Mesodermal cell (in vitro differentiated cells): ENCODE results near the gene MAP2K5.

Source experiments
- H3K27ac ChIP-seq: 2 replicates; pipeline ENCODE4 v1.7.0; 2013; ENCODE audit warnings: mild to moderate bottlenecking, low read depth, low read length, moderate library complexity; ENCODE audit not compliant: severe bottlenecking
- H3K36me3 ChIP-seq: 2 replicates; pipeline ENCODE4 v1.7.1; 2013; ENCODE audit warnings: mild to moderate bottlenecking, low read length, moderate library complexity; ENCODE audit not compliant: control insufficient read depth, insufficient read depth
- H3K4me1 ChIP-seq: one replicate; pipeline ENCODE4 v1.7.1; 2013; ENCODE audit warnings: mild to moderate bottlenecking, low read length; ENCODE audit not compliant: insufficient read depth, control insufficient read depth, poor library complexity, severe bottlenecking
- H3K4me3 ChIP-seq: 2 replicates; pipeline ENCODE4 v1.7.0; 2013; ENCODE audit warnings: low read length, control low read depth, mild to moderate bottlenecking; ENCODE audit not compliant: insufficient read depth, poor library complexity, severe bottlenecking; ENCODE audit errors: extremely low read depth
- H3K9me3 ChIP-seq: 2 replicates; pipeline ENCODE4 v1.7.1; 2013; ENCODE audit warnings: mild to moderate bottlenecking, low read length, moderate library complexity; ENCODE audit not compliant: control insufficient read depth
- whole genome bisulfite sequencing, 2 experiments: methylation state at CpG; one replicate each; pipeline ENCODE4 v1.1.5; 2013; ENCODE audit warnings: missing lambda C conversion rate in 2 of 2; ENCODE audit not compliant: insufficient coverage in 2 of 2; 5-methylcytosine and 5-hydroxymethylcytosine counted together

Gene MAP2K5

DNA sequence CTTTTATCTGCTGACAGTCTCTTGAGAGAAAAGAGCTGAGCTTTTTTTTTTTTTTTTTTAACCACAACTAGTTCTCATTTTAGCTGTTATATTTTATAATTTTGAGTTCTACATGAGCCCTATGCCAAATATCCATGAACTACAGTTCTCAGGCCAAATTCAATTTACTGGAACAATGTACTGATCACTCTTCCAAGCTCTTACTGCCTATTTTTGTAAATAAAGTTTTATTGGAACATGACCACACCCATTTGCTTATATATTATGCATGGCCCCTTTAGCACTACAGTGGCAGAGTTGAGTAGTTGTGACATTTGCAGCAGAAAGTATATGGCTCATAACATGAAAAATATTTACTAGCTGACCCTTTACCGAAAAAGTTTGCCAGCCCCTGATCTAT, 153.6 kb downstream of the MAP2K5 start:
- no peak overlapping the region for H3K27ac ChIP-seq
- H3K4me3 ChIP-seq = no peak overlapping the region
- H3K36me3 ChIP-seq = no peaks in the 10 kb centered on the region
- no peaks in the 10 kb centered on the region for H3K4me1 ChIP-seq
- no CpG with 5 or more reads among the region's 1 CpG for WGBS, 2 experiments
- no peaks in the 10 kb centered on the region for H3K9me3 ChIP-seq

DNA sequence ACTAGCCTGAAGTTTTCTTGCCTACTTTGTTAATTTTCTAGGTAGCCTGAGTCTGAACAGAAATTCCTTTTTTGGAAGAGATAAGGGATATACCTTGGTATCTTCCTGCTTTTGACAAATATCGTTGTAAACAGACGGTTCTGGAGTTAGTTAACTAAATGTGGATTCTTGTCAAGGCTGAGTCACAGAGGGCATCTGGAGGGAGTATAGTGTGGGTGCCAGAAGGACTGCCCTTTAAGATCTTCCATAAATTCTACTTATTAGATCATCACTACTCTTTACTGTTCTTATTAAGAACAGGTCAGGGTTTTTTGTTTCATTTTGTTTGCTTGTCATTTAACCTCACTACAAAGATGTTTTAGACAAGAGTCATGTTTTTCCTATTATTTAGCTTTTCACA, 157.5 kb downstream of the MAP2K5 start:
- Histone ChIP-seq H3K4me1 (no peaks in the 10 kb centered on the region), H3K4me3 (no peak overlapping the region), H3K36me3 (no peaks in the 10 kb centered on the region), H3K27ac (no peak overlapping the region), H3K9me3 (no peaks in the 10 kb centered on the region)
- WGBS, 2 experiments = 94 to 100% methylated on average over 2 of the region's 2 CpGs

DNA sequence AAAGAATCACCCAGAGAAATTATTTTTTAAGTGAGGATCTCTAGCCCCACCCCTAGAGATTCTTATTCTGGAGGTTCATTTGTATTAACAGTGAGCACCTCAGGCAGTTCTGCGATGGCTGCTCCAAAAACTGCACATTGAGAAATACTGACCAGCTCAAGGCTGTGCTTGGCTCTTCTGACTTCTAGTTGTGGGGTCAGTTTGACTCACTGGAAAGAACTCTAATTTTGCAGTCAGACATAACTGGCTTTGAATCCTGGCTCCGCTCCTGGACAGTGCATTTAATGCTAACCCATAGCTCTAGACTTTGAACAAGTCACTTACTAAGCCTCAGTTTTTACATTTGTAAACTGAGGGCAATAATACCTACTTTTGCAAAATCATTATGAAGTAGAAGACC, 159.2 kb downstream of the MAP2K5 start:
- Histone ChIP-seq H3K4me1 (no peaks in the 10 kb centered on the region), H3K9me3 (no peaks in the 10 kb centered on the region), H3K27ac (no peak overlapping the region), H3K36me3 (no peaks in the 10 kb centered on the region), H3K4me3 (no peak overlapping the region)
- WGBS, 2 experiments = 92 to 100% methylated on average over 2 of the region's 2 CpGs

DNA sequence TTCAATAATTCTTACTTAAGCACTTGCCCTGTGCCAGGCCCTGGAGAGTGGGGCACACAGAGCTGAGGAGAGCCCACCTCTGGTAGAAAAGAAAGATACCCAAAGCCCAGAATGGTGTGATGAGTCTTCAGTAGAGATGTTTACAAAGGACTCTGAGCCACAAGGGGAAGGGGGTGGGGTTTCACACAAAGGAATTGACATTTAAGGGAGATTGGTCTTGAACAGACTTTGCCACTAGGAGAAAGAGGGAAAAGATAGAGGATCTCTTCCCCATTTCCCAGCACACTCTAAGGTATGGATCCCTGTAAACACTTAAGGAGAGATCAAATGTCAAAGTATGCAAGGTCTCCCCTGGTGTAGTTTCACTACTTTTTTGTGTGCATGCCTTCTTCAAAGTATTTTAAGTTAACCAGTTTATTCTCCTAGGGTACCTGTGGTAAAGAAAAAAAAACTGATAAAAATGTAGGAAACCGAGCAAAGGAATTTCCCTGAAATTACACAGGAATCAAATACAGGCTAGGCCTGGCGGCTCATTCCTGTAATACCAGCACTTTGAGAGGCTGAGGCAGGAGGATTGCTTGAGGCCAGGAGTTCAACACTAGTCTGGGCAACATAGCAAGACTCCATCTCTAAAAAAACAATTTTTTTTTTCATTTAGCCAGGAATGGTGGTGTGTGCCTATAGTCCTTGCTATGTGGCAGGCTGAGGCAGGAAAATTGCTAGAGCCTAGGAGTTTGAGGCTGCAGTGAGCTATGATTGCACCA, 165.2 kb downstream of the MAP2K5 start:
- WGBS, 2 experiments = 92 to 100% methylated on average over 2 of the region's 2 CpGs
- no peaks in the 10 kb centered on the region for H3K9me3 ChIP-seq
- no peaks in the 10 kb centered on the region for H3K36me3 ChIP-seq

DNA sequence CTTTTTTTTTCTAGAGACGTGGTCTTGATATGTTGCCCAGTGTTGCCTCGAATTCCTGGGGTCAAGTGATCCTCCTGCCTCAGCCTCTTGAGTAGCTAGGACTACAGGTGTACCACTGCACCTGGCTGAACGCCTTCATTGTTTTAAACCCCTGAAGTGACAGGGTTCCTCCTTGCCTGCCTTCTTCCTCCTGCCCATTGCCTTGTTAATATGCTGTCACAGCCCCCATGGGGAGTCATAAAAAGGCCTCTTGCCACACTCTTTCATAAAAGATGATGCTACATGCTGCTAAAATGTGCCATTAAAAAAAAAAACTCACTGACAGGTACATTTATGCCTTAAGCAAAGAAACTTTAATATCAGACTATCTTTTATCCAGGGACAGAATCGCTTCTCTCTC, 166.0 kb downstream of the MAP2K5 start:
- 88 to 91% methylated on average over 3 of the region's 4 CpGs for WGBS, 2 experiments
- no peaks in the 10 kb centered on the region for H3K9me3 ChIP-seq
- H3K27ac ChIP-seq = no peak overlapping the region
- H3K36me3 ChIP-seq = no peaks in the 10 kb centered on the region
- H3K4me3 ChIP-seq = no peak overlapping the region
- H3K4me1 ChIP-seq = no peaks in the 10 kb centered on the region

More for the DNA sequence above, 165.2 kb downstream of the MAP2K5 start:
- Histone ChIP-seq H3K4me1 (no peaks in the 10 kb centered on the region), H3K4me3 (no peak overlapping the region), H3K27ac (no peak overlapping the region)

DNA sequence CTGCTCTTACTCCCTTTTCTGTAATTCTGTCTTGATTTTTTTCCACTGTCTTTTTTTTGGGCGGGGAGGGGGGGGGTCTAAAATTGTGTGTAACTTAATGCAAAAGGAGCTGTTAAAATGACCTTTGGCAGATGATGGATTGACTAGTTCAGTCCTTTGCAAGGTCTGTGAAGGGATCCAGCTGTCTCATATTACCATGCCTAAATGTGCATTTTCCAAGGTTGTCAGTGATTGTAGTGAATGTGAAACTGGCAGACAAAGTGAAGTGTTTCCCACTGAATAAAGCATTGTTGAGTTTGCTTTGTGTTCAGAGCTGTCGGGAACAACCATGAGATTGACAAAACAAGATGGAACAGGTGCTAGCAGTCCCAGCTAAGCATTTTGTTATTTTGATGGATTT, 172.7 kb downstream of the MAP2K5 start:
- H3K4me3 ChIP-seq = no peak overlapping the region
- no peaks in the 10 kb centered on the region for H3K9me3 ChIP-seq
- no peak overlapping the region for H3K27ac ChIP-seq
- no peaks in the 10 kb centered on the region for H3K36me3 ChIP-seq
- H3K4me1 ChIP-seq = no peaks in the 10 kb centered on the region
- WGBS, 2 experiments = 73 to 83% methylated on average over 1 of the region's 2 CpGs

DNA sequence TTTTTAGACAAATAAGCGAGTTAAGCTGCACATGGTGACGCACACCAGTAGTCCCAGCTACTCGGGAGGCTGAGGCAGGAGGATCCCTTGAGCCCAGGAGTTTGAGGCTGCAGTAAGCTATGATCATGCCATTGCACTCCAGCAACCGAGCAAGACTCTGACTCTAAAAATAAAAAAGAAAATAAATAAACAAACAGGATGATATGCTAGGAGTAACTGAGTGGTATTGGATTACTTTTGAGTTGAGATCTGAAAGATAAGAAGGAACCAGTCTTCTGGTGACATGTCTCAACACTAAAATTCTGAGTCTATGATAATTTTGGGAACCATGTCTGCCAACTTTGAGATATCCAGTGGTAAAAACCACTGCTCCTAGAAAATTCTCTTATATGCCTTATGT, 173.7 kb downstream of the MAP2K5 start:
- Histone ChIP-seq H3K27ac (no peak overlapping the region), H3K9me3 (no peaks in the 10 kb centered on the region), H3K4me1 (no peaks in the 10 kb centered on the region), H3K4me3 (no peak overlapping the region), H3K36me3 (no peaks in the 10 kb centered on the region)
- WGBS, 2 experiments = 93 to 100% methylated on average over 3 of the region's 4 CpGs

DNA sequence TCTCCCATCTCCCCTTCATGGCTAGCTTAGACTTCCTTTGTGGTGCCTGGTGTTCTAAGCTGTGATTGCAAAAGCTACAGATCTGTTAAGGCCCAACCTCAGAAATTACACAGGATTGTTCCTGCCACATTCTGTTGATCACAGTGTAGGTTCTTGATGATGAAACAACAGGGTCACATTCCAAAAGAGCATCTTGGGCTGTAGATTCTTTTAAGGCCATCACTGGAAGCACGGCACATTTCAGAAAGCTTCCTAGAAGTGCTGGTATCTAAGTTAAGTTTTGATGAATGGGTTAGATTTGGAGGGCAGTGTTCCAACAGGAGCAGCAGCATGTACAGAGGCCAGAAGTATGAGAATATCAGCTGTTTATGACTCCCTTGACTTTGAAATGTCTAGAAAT, 175.3 kb downstream of the MAP2K5 start:
- Histone ChIP-seq H3K4me1 (no peaks in the 10 kb centered on the region), H3K36me3 (no peaks in the 10 kb centered on the region), H3K9me3 (no peaks in the 10 kb centered on the region), H3K27ac (no peak overlapping the region), H3K4me3 (no peak overlapping the region)
- WGBS, 2 experiments = 93 to 100% methylated on average over 1 of the region's 1 CpG

DNA sequence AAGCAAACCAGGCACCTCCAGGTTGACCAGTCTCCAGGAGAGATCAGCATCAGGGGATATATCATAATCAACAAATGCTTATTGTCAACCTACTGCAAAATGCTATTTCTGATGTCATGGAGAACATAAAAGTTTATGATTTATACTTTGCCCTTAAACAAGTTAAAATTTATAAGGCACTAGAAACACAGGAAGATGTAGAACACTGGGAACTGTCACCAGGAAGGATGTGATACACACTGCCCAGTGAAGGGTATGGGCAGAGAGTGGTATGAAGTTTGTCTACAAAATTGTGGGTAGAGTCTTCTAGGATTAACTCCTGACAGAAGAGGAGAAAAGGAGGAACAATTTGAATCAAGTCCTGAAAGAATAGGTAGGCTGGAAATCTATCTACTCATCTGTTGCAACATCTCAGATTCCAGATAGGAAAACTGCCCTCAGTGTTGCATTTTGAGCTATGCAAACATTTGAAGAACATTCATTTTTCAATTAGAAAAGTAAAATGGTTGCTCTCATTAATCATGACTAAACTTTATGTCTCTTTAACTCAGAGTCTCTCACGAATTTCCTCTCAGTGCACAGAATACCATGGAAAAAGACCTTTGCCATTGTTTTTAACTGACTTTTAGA, 176.9 kb downstream of the MAP2K5 start:
- Histone ChIP-seq H3K36me3 (no peaks in the 10 kb centered on the region), H3K27ac (no peak overlapping the region), H3K9me3 (no peaks in the 10 kb centered on the region), H3K4me1 (no peaks in the 10 kb centered on the region), H3K4me3 (no peak overlapping the region)
- WGBS, 2 experiments = no CpG with 5 or more reads among the region's 1 CpG

DNA sequence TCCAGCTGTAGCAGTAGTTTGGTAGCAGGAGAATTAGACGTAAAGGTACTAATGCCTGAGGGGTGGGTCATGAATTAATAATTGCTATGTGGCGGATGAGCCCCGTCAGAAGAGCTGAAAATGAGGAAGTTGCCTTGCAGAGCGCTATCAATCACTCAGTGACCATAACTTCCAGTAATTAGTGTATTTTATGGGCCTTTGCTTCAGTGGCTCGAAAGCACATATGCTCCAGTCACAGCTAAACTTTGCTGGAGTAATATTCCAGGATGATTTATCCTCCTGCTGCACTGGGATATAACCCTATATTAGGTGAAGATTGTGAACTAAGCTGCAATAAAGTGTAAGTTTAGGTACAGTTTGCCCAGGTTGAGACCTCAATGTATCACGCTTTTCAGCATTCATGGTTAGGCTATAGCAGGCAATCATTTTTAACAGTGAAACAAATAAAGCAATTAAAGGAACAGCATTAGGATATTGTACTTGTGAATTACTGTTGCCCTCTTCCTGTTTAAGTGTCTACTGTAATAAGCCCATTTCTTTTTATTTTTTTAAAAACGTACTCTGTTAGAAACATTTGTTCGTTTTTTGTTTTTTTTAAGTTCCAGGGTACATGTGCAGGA, 178.2 kb downstream of the MAP2K5 start:
- WGBS, 2 experiments = 90 to 96% methylated on average over 2 to 3 of the region's 8 CpGs
- H3K36me3 ChIP-seq = no peaks in the 10 kb centered on the region
- H3K9me3 ChIP-seq = no peaks in the 10 kb centered on the region
- H3K4me1 ChIP-seq = no peaks in the 10 kb centered on the region
- no peak overlapping the region for H3K27ac ChIP-seq
- H3K4me3 ChIP-seq = no peak overlapping the region
